PC-3 (cell line): ENCODE measurements around the gene BRF1. TPM values are rescaled to one million over a fixed set of nuclear protein-coding genes. Genes with fewer than 3 reads are reported as not detected.

Source experiments
- ATAC-seq: fragments of 200-7000 bp; cut with Tn5 transposase; 2 replicates; pipeline ENCODE4 v1.9.1; 2020; ENCODE audit warnings: mild to moderate bottlenecking, moderate library complexity
- BruUV-seq: library from RNA; stranded (reverse); fragments of 400-500 nt; replicated peaks from 2 replicates; lab custom pipeline; 2021; lab: Mats Ljungman, UMichigan
- CTCF ChIA-PET: fragments of 300-600 bp; sonication (Branson Sonifier 250); formaldehyde crosslinking; loops from one replicate; lab custom pipeline; 2022; ENCODE audit warnings: antibody characterized with exemption; lab: Charles Lee
- POLR2A ChIA-PET: fragments of 300-600 bp; sonication (Branson Sonifier 250); formaldehyde crosslinking; loops from one replicate; lab custom pipeline; 2022; ENCODE audit warnings: antibody characterized with exemption; ENCODE audit not compliant: unreplicated experiment; lab: Charles Lee
- DNase-seq: peaks from one replicate; pipeline ENCODE4 v3.0.0-alpha.2; 2015
- H2AFZ ChIP-seq: fragments of 300-600 bp; sonication (generic); 2 replicates; pipeline ENCODE4 v1.6.0; 2016; ENCODE audit warnings: antibody characterized with exemption, low read length
- H3F3A ChIP-seq: fragments of 300-600 bp; sonication (generic); one replicate; pipeline ENCODE4 v1.6.0; 2017; ENCODE audit warnings: antibody characterized with exemption, low read length, control low read depth, mild to moderate bottlenecking; ENCODE audit not compliant: unreplicated experiment
- H3K27ac ChIP-seq: fragments of 300-600 bp; sonication (generic); 2 replicates; pipeline ENCODE4 v1.5.1; 2016; ENCODE audit warnings: mild to moderate bottlenecking, low read length
- H3K27me3 ChIP-seq: fragments of 300-600 bp; sonication (generic); 2 replicates; pipeline ENCODE4 v1.6.1; 2016; ENCODE audit warnings: low read length, mixed read lengths
- H3K36me3 ChIP-seq: fragments of 300-600 bp; sonication (generic); 2 replicates; pipeline ENCODE4 v1.6.1; 2016; ENCODE audit warnings: low read depth, mixed run types, low read length, mixed read lengths
- H3K4me1 ChIP-seq: fragments of 300-600 bp; sonication (generic); 2 replicates; pipeline ENCODE4 v1.5.1; 2016; ENCODE audit warnings: low read length; ENCODE audit not compliant: insufficient read depth
- H3K4me2 ChIP-seq: fragments of 300-600 bp; sonication (generic); 2 replicates; pipeline ENCODE4 v1.6.0; 2016; ENCODE audit warnings: low read length
- H3K4me3 ChIP-seq: fragments of 300-600 bp; sonication (generic); 2 replicates; pipeline ENCODE4 v1.5.1; 2016; ENCODE audit warnings: mild to moderate bottlenecking, low read length, mixed read lengths
- H3K79me2 ChIP-seq: fragments of 300-600 bp; sonication (generic); 2 replicates; pipeline ENCODE4 v1.6.1; 2017; ENCODE audit warnings: low read length, mixed read lengths
- H3K9ac ChIP-seq: fragments of 300-600 bp; sonication (generic); 2 replicates; pipeline ENCODE4 v1.6.0; 2016; ENCODE audit warnings: mild to moderate bottlenecking, low read length
- H3K9me2 ChIP-seq: fragments of 300-600 bp; sonication (generic); replicated peaks from 2 replicates; pipeline ENCODE4 v1.6.1; 2016; ENCODE audit warnings: mixed run types, low read length, mixed read lengths
- H3K9me3 ChIP-seq: fragments of 300-600 bp; sonication (generic); 2 replicates; pipeline ENCODE4 v1.6.1; 2016; ENCODE audit warnings: low read length, mixed read lengths
- H4K20me1 ChIP-seq: fragments of 300-600 bp; sonication (generic); 2 replicates; pipeline ENCODE4 v1.6.1; 2016; ENCODE audit warnings: low read length, mixed read lengths
- EZH2 ChIP-seq: fragments of 300-600 bp; sonication (generic); IDR thresholded peaks from one replicate; pipeline ENCODE4 v1.6.1; 2017; ENCODE audit warnings: antibody characterized with exemption, mild to moderate bottlenecking, low read length; ENCODE audit not compliant: unreplicated experiment
- EZH2phosphoT487 ChIP-seq: fragments of 300-600 bp; sonication (generic); IDR thresholded peaks from 2 replicates; pipeline ENCODE4 v1.6.1; 2018; ENCODE audit warnings: mild to moderate bottlenecking, antibody characterized with exemption, low read length, borderline replicate concordance
- intact Hi-C: fragments of 100-400 bp; cut with micrococcal nuclease; formaldehyde crosslinking; loops from 2 replicates; pipeline ENCODE4 v1.9.0; 2023
- total RNA-seq: library from RNA; depleted of rRNA; stranded (reverse); fragments of >200 nt; gene quantifications from 2 replicates; pipeline ENCODE4 v1.2.3, GENCODE V29; 2014
- TF ChIP-seq, protein P1 (sequence below): fragments of 300-600 bp; sonication (generic); conservative IDR thresholded peaks from 2 replicates; pipeline ENCODE4 v1.5.1; 2017; ENCODE audit warnings: antibody characterized with exemption, low read depth, mild to moderate bottlenecking, low read length

BRF1 gene
- total RNA-seq, 1 experiment from 2014 or later: 55.8 TPM

DNA sequence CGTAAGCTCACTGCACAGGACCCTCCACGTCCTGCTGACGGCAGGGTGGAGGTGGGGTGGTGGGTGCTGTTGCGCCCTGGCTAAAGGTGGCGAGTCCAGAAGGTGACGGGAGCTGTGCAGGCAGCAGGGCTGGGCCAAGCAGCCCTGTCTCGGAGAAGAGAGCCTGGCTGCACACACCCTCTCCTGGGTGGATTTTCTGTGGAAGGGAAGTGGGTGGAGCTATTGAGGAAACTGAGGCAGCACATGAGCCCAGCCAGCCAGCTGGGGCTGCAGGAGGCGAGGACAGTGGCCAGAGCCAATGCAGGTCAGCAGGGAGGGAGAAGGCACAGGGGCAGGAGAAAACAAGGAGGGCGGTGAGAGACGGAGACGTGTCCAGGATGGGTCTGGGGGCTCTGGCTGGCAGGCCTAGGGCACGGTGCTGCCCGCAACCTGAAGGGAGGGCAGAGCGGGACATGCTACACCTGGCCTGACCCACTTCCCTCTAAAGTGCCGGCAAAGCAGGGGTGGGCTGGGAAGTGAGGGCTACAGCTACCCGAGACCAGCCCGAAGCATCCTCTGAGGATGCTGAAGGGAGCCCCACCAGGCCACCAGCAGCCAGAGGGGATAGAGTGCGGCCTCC, 32.0 kb downstream of the BRF1 start:
- no peak overlapping the region for H3K27ac ChIP-seq
- BruUV-seq: no TSS peak
- H3K27me3 ChIP-seq: no peaks in the 10 kb centered on the region
- H3K9ac ChIP-seq: no peak overlapping the region
- POLR2A ChIA-PET: no interaction called here
- DNase-seq (no peak), ATAC-seq (no peak)
- CTCF ChIA-PET: no interaction called here
- peaks cover 8% of the 10 kb centered on the region for H3K79me2 ChIP-seq
- H2AFZ ChIP-seq: no peak overlapping the region
- H3K36me3 ChIP-seq: no peaks in the 10 kb centered on the region
- H3K4me3 ChIP-seq: no peak overlapping the region
- H3F3A ChIP-seq: no peaks in the 10 kb centered on the region
- TF ChIP-seq, protein P1, sequence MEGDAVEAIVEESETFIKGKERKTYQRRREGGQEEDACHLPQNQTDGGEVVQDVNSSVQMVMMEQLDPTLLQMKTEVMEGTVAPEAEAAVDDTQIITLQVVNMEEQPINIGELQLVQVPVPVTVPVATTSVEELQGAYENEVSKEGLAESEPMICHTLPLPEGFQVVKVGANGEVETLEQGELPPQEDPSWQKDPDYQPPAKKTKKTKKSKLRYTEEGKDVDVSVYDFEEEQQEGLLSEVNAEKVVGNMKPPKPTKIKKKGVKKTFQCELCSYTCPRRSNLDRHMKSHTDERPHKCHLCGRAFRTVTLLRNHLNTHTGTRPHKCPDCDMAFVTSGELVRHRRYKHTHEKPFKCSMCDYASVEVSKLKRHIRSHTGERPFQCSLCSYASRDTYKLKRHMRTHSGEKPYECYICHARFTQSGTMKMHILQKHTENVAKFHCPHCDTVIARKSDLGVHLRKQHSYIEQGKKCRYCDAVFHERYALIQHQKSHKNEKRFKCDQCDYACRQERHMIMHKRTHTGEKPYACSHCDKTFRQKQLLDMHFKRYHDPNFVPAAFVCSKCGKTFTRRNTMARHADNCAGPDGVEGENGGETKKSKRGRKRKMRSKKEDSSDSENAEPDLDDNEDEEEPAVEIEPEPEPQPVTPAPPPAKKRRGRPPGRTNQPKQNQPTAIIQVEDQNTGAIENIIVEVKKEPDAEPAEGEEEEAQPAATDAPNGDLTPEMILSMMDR: no peak
- TF ChIP-seq EZH2phosphoT487: no peak
- no peak for TF ChIP-seq EZH2
- intact Hi-C loops: no loop called here
- H3K4me1 ChIP-seq: no peaks in the 10 kb centered on the region
- no peaks in the 10 kb centered on the region for H3K9me3 ChIP-seq
- no peak overlapping the region for H3K4me2 ChIP-seq
- no peaks in the 10 kb centered on the region for H4K20me1 ChIP-seq
- H3K9me2 ChIP-seq: no peaks in the 10 kb centered on the region

DNA sequence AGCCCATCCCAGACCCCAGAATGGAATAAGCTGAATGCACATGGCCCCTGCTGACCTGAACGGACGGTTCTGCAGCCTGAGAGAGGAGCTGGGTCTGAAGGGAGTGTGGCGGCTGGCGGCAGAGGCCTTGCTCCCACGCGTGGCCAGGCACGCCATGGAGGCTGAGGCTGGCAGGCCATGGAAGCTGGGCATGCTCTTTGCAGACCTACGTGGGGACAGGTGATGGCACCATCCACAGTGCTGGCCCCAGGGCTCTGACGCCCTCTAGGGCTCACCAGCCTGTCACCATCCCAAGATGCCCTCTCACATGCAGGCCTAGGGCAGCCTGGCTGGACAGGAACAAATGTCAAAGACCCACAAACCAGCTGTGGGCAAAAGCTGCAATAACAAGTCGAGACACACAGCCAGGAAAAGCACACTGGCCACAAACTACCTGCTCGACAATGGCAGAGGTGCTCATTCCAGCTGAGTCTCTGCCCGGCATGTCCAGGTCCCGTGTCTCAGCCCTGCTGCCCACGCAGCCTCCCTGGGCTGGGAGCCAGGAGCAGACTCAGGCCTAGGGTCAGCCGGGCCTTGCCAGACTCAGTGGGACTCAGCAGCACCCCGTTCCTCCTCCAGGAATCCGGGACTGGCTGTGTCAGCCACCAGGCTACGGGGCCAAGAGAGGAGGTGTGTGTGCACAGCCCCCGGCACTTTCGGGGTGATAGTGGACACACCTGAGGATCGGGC, 32.8 kb downstream of the BRF1 start:
- no peaks in the 10 kb centered on the region for H3K36me3 ChIP-seq
- no peak overlapping the region for H3K9ac ChIP-seq
- no peak for TF ChIP-seq EZH2
- TF ChIP-seq, protein P1: peak; percentile 36; the same call in 1 of the 2 replicates
- H3K9me3 ChIP-seq: no peaks in the 10 kb centered on the region
- H3K4me2 ChIP-seq: no peak overlapping the region
- peaks cover 8% of the 10 kb centered on the region for H3K79me2 ChIP-seq
- no peaks in the 10 kb centered on the region for H4K20me1 ChIP-seq
- H2AFZ ChIP-seq: no peak overlapping the region
- no peak overlapping the region for H3K4me3 ChIP-seq
- peak; percentile 62 for ATAC-seq
- no peaks in the 10 kb centered on the region for H3K4me1 ChIP-seq
- DNase-seq: peak; percentile 17
- no peaks in the 10 kb centered on the region for H3K27me3 ChIP-seq
- ChIA-PET POLR2A (no interaction called here), CTCF (no interaction called here)
- intact Hi-C loops: no loop called here
- BruUV-seq: no TSS peak
- no peaks in the 10 kb centered on the region for H3F3A ChIP-seq
- H3K27ac ChIP-seq: no peak overlapping the region
- no peaks in the 10 kb centered on the region for H3K9me2 ChIP-seq

DNA sequence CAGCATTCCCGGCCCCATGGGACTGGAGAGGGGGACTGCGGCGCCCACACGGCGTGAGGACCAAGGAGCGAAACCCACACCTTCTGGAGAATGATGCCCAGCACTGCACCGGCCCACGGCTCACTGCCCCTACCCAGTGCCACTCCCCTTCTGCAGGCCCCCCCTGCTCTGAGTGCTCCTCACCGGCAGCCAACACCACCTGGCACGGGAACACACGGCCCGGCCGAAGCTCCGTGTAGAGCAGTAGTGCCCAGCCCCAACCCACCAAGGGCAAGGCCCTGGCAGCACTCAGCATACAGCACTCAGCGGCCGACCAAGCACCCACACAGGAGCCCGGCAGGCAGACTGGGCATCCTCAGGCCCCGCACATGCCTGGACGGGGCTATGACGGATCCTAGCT, 39.0 kb downstream of the BRF1 start:
- Histone ChIP-seq H3F3A (no peaks in the 10 kb centered on the region), H3K9ac (no peak overlapping the region), H3K9me3 (no peaks in the 10 kb centered on the region), H3K4me2 (no peak overlapping the region), H3K79me2 (no peaks in the 10 kb centered on the region), H3K36me3 (no peaks in the 10 kb centered on the region), H3K27ac (no peak overlapping the region), H3K4me1 (peaks cover 5% of the 10 kb centered on the region), H4K20me1 (no peaks in the 10 kb centered on the region), H3K27me3 (no peaks in the 10 kb centered on the region), H3K4me3 (no peak overlapping the region), H2AFZ (no peak overlapping the region), H3K9me2 (no peaks in the 10 kb centered on the region)
- intact Hi-C loops: no loop called here
- DNase-seq: no peak
- no TSS peak for BruUV-seq
- TF ChIP-seq EZH2 (no peak), EZH2phosphoT487 (no peak)
- TF ChIP-seq, protein P1: no peak
- ChIA-PET POLR2A (no interaction called here), CTCF (no interaction called here)
- no peak for ATAC-seq
